Gastroesophageal sphincter (tissue), 3 donors: ENCODE measurements around the gene SMIM12.

Experiments
- CTCF ChIP-seq, 4 experiments: fragments of 200-600 bp in 2 of 4; fragments of 450-650 bp in 2 of 4; sonication (generic) in 1 of 4; IDR thresholded peaks; one replicate each; pipeline ENCODE4 v1.5.1; 2017 to 2019; ENCODE audit warnings: antibody characterized with exemption in 4 of 4, mild to moderate bottlenecking in 2 of 4, moderate library complexity in 2 of 4
- EP300 ChIP-seq: sonication (generic); formaldehyde crosslinking; IDR thresholded peaks from one replicate; pipeline ENCODE4 v1.6.1; 2017; ENCODE audit warnings: antibody characterized with exemption, mild to moderate bottlenecking

- TF ChIP-seq EP300 (no peak), CTCF (IDR thresholded peaks at IDR 0.05) (no peak)
Measured at GRCh38 chr1:34858901-34859445, 576 bp downstream of the SMIM12 start.
